ENCODE results near the gene LYRM4.
A peak's percentile ranks its signal among the peaks of the same experiment; 100 is the strongest.

The LYRM4 gene

DNA sequence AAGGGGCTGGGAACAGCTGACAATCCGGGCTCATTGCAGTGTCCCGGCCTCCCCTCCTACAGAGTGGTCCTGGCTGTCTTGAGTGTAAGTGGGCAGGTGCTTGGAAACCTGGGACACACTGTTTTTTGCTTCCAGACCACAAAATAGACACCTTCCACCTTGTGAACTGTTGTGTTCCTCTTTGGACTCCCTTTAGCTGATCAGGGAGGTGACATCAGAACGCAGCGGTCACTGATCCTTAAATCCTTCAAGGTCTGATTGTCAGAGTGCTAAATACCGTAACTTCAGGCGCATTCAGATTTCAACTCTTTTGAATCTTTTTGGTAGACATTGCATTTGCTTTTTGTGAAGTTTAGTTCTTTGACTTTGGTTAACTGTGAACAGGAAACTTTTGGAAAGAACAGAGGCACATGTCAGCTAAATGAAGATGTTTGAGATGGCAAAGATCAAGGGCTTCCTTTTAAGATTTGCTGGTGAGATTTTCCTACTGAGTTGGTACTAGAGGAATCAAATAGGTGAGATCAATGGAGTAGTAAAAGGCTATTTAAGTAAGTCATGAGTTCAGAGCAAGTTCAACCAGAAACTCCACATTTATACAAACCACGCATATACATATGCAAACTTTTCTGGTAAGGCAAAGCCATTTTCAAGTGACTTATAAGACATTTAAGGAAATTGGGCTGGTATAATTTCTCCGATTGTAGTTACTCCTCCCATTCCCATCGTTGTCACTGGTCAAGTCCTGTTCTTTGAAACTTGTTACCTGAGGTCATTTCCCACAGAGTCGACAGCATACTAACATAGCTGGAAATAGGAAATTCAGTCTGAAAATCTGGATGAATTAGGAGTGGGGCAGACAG, 169.3 kb downstream of the LYRM4 start:
- DNase-seq = no peak

GRCh38 chr6:5090603-5091002, 170.1 kb downstream of the LYRM4 start:
- no peak for DNase-seq

DNA sequence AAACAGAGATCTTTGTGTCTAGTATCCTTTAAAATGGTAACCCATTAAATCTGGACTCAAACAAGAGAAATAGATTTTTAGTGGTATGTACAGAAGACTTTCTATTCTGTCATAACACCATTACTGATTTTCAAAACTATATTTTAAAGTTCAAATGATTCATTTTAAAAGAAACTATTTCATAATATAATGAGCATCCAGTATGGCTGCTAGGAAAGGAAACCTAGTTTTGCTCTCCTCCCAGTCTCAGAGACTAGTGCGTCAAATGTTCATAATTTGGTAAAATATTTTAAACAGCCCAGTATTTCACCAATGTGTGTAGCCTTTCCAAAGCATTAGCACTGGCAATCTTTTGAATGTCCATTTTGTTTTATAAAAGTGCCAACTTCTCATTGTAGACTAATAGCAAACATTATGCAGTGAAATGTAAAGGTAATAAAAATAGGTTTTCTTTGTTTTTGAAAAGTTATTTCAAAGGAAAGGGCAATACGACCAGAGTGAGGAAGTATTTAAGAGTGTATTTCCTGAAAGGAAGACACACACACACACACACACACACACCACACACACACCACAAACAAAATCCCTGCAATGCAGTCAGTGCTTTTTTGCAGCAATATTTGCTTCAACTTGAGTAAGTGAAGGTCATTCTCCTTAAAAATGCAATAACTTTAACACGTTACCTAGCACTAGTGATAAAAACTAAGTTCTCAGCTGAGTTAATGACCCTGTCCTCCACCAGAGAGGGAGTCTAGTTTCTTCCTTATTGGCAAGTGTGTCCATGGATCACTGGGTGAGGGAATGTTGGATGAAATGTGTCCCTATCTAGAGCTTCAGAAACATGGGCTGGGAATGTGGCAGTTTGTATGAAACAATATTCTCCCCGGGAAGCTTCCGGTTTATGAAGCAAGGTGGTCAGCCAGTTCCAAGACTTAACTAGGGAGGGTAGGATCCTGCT, 171.0 kb downstream of the LYRM4 start:
- no peak for DNase-seq

DNA sequence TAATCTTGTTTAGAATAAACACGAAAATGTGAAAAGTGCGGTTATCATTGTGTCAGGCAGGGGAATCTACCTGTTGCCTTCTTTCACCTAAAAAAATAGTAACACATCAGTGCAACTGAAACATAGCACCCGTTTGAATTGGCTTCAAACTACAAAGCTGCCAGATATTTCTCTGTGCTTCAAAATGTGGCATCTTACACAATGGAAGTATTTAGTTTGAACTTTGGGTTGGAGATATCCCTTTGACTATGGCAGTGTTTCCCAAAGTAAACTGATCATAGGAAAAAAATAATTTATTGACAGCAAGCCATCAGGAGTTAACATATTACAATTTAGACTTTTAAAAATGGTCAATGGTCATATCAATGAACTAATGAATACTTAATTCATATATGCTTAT, 172.0 kb downstream of the LYRM4 start:
- no peak for DNase-seq

GRCh38 chr6:5087389-5087788, 173.4 kb downstream of the LYRM4 start:
- peak; percentile 9 to 57 for DNase-seq

DNA sequence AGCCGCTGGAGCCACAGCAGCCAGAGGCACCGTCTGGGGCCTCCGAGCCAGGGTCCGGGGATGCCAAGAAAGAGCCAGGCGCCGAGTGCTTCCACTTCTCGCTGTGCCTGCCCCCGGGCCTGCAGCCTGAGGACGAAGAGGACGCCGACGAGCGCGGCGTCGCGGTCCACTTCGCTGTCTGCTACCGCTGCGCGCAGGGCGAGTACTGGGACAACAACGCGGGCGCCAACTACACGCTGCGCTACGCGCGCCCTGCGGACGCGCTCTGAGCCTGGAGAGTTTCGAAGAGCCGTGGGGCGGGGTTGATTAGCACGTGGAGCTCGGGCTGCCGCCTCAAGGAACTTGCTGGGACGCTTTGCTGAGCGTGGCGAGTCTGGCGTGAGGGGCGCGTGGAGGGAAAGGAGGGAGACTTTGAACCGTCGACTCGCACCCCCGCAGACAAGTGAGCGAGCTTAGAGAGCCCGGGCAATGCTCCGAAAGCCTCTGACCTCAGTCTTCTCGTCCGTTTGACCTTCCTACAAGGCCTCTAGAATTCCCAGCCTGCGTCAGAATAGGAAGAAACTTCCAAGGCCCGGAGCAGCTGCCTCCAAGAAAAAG, 174.4 kb downstream of the LYRM4 start:
- DNase-seq = no peak

GRCh38 chr6:5085648-5086293, 175.0 kb downstream of the LYRM4 start:
- DNase-seq = no peak

- peak in 1 of 2 donors; percentile 10 for DNase-seq
Observed at GRCh38 chr6:5084781-5085647, 175.7 kb downstream of the LYRM4 start, which contains the start of gene PPP1R3G. PPP1R3G (plus strand) TSS chr6:5085341; CDS start chr6:5085486, 145 bp downstream.

DNA sequence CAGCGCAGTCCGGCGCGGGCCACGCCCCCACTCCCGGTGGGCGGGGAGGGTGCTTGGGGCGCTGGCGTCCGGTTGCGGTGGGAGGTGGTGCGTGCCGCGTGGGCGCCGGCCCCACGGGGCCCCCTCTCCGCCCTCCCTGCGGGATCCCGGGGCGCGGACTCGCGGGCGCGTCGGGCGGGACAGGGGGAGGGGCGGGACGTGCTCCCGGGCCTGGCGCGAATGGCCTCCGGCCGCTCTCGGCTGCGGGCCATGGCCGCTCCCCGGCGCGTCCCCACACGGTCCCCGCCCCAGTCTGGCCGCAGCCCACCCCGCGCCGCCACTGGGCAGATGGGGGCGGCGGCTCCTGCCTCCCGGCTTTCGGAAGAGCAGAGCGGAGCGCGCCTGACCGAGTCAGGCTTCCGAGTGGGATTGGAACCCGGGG, 176.4 kb downstream of the LYRM4 start:
- DNase-seq = no peak

DNA sequence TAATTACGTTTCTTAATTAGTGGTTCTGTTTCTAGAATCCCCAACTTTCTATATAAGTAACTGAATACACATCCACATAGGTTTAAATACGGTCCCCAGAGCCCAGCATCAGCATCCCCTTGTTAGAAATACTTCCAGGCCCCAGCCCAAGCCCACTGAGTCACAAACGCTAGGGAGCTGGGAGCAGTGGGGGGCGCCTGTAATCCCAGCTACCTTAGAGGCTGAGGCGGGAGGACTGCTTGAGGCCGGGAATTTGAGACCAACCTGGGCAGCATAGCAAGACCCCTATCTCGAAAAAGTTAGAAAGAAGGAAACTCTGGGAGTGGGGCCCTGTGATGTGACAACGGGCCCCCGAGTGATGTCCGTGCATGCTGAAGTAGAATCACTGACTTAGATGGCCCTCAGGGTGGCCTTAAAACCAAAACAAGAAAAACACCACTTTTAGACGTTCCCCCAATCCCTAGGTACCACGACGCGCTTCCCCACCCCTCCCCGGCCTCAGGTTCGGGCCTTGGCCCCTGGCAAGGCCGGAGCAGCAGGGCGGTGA, 176.9 kb downstream of the LYRM4 start:
- DNase-seq = no peak

DNA sequence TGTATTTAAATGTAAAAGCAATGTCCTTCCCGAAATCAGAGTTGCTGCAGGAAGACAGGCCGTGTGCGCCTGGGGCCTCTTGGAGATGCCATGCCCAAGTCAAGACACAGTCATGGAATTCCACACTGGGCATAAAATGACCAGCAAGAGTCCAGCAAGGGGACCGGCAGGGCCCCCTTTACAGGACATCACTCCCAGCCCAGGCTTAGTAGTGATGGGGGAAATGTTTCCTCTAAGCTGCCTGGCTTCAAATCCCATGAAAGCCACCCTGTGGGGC, 177.5 kb downstream of the LYRM4 start:
- no peak for DNase-seq

DNA sequence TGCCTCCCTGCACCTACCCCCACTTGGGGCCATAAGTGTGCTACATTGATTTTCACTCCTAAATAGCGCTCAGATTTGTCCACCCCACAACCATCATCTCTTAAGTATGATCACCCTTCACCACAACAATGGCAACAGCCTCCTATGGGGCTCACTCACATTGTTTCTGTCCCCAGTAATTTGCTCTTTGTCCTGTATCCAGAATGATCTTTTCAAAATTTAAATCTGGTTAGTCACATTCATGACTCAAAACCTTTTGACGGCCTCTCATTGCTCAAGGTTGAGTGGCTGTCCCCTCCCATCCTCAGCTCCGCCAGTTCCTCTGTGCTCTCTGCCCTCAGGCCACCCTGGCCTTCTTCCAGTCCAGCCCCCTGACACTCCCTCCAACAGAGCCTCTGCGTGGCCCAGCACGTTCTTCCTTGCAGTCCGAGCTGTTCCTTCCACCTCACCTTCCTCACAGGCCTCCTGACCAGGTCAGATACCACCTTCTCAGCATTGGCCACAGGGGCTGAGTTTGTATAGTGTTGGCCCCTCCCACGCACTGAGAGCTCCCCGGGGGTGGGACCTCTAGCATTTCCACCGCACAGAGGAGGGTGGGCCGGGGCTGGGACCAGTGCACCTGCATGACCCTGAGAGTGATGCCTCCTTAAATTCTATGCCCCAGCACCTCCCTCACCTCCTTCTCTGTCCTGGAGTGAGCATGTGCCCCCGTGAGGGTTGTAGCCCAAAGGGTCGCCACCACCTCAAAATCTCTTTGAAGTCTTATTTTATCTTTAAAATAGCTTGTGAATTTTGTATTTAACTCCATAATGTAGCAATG, 178.1 kb downstream of the LYRM4 start:
- DNase-seq = peak in 1 of 2 donors; percentile 42

GRCh38 chr6:5081955-5082354, 178.8 kb downstream of the LYRM4 start:
- DNase-seq = no peak

GRCh38 chr6:5081182-5081581, 179.6 kb downstream of the LYRM4 start:
- DNase-seq = no peak

DNA sequence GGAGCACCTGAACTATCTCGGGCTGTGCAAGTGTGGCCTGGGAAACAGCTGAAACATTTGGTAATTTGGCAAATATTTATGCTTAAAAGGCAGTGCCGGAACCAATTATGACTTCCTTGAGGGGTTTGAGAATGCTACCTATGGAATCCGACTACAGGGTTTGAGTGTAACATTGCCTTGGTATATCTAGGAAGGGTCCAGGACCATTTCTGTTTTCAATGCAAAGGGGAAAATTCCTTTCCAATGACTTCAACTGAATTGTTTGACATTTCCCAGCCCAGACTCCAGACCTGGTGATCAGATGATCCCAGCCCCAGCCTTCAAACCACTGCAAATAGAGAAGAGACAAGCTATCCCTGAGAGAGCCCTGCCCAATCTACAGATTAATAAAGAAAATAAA, 180.2 kb downstream of the LYRM4 start:
- no peak for DNase-seq

DNA sequence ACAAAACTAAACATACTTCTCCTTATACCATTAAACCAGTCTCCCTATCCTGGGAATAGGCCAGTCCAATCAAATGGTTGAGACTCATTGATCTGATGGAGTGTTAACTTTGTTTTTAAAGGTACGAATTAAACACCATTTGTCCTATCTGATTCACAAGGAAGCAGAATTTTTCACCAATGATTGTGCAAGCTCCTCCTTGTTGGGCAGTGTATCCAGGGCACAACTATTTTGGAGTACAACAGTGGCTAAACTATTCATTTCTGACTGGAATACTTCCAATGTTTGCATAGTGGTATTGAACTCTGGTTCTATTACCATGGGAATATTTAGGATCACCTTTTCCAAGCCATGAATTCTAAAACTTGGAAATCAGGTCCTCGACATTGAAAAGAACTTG, 181.1 kb downstream of the LYRM4 start:
- no peak for DNase-seq

DNA sequence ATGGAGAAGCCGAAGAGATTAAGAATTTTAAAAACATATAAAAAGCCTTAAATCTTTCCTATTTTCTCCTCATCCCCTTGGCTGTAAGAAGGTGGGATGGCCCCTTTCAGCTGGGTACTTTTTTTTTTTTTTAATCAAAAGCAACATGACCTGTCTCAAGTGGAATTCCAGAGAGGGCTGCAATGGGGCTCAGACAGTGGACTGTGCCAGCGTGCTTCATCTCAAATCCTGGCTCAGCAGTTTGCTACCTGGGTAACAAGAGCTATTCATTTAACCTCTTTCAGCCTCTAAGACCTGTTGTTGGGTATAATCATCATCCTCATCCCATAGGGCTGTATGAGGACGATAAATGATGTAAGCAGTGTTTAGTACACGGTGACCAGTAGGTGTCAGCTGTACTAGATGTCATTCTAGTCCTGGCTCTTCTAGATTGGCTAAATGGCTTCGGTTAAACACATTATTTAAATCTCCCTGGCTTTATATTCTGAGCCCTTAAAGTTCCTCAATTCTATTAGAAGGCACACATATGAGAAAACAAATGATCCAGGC, 182.6 kb downstream of the LYRM4 start:
- no peak for DNase-seq

- no peak for DNase-seq
Observed at GRCh38 chr6:5076931-5077330, 183.8 kb downstream of the LYRM4 start.

DNA sequence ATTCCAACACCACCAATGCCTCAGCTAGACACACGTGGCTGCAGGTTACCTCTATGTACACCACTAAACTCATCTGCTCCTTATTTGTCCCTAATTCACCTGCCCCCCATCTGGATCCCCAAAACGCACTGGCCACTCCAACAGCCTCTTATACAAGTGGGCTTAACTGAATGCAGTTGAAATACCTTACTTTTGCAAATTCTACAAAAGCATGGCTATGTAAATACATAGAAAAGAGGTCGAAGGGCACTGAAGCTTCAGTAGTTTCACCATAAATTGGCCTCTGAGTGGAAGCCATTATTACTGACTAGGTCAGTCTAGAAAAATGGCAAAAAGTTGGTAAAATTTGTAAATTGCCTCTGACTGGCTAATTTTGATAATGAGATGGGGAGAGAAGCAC, 186.8 kb downstream of the LYRM4 start:
- no peak for DNase-seq

GRCh38 chr6:5072440-5072839, 188.3 kb downstream of the LYRM4 start:
- DNase-seq = no peak

Data from CD4-positive, alpha-beta T cell treated with Interleukin-1 beta for 1 hour (primary cell).